Testis (tissue), 3 donors: ENCODE measurements around the gene CEP250. TPM values are rescaled to one million over a fixed set of nuclear protein-coding genes. Genes with fewer than 3 reads are reported as not detected.
"Not testable (repeated sequence)": the region's sequence is repeated elsewhere in the genome, so short reads cannot be mapped to it uniquely, and the experiment has no call there.

Experiments used
- DNase-seq: peaks from one replicate; pipeline ENCODE4 v3.0.0-alpha.2; 2019
- H3K27ac ChIP-seq, 2 donors: fragments of 200-600 bp; sonication (generic); one replicate each; pipeline ENCODE4 v1.5.1; 2019
- H3K27me3 ChIP-seq: fragments of 200-600 bp; sonication (generic); one replicate; pipeline ENCODE4 v1.5.1; 2019
- H3K36me3 ChIP-seq: fragments of 200-600 bp; sonication (generic); one replicate; pipeline ENCODE4 v1.5.1; 2017; ENCODE audit warnings: low read depth; ENCODE audit errors: missing control alignments
- H3K4me1 ChIP-seq: fragments of 200-600 bp; sonication (generic); one replicate; pipeline ENCODE4 v1.5.1; 2019
- H3K4me3 ChIP-seq, 2 donors: fragments of 200-600 bp; sonication (generic); one replicate each; pipeline ENCODE4 v1.5.1; 2017 to 2019
- H3K9me3 ChIP-seq: fragments of 200-600 bp; sonication (generic); one replicate; pipeline ENCODE4 v1.5.1; 2017
- CTCF ChIP-seq, 3 experiments: fragments of 450-650 bp in 2 of 3; fragments of 200-600 bp in 1 of 3; sonication (generic) in 1 of 3; IDR thresholded peaks; one replicate each; pipeline ENCODE4 v1.5.1; 2016 to 2019; ENCODE audit warnings: antibody characterized with exemption in 3 of 3, mild to moderate bottlenecking in 2 of 3, moderate library complexity in 1 of 3
- POLR2A ChIP-seq: fragments of 450-650 bp; IDR thresholded peaks from one replicate; pipeline ENCODE4 v1.6.1; 2017; ENCODE audit warnings: antibody characterized with exemption, mild to moderate bottlenecking, moderate library complexity
- WGBS, 2 donors: methylation state at CpG; one replicate each; pipeline ENCODE4 v1.1.5; 2018; 5-methylcytosine and 5-hydroxymethylcytosine counted together
- intact Hi-C: fragments of 100-400 bp; cut with DNase I; formaldehyde crosslinking; loops from one replicate; pipeline ENCODE4 v1.15.1; 2023; ENCODE audit warnings: low total_unique reads
- polyA plus RNA-seq: library from polyadenylated mRNA; stranded (reverse); fragments of 350-450 nt; fragmentation: Illumina TruSeq; extraction: RNeasy Lipid Tissue Mini Kit (QIAGEN cat#74804); gene quantifications from one replicate; pipeline ENCODE4 v1.2.3, GENCODE V29; 2014; ENCODE audit warnings: low read depth, low replicate concordance; ENCODE audit not compliant: insufficient read depth
- total RNA-seq, 2 donors: library from RNA; depleted of rRNA; stranded (reverse); fragments of >200 nt; gene quantifications; one replicate each; pipeline ENCODE4 v1.2.3, GENCODE V29; 2016

Gene CEP250
- total and polyA plus RNA-seq, 3 donors from 2014 or later: 41.2 to 68.6 (median 54.5) TPM

GRCh38 chr20:35552914-35553313, 97.5 kb downstream of the CEP250 start:
- WGBS, 2 donors: 80 to 89% methylated on average over 3 of the region's 3 CpGs
- Histone ChIP-seq H3K9me3 (no peaks in the 10 kb centered on the region), H3K4me3 (no peak overlapping the region), H3K36me3 (no peaks in the 10 kb centered on the region), H3K27me3 (no peaks in the 10 kb centered on the region), H3K27ac (peak overlapping the region in 1 of 2 donors; percentile 71), H3K4me1 (peaks cover 13% of the 10 kb centered on the region)
- TF ChIP-seq CTCF (IDR thresholded peaks at IDR 0.05): no peak
- TF ChIP-seq POLR2A: no peak
- DNase-seq: no peak
- intact Hi-C loops: no loop called here

- peaks cover 13% of the 10 kb centered on the region for H3K4me1 ChIP-seq
- H3K27me3 ChIP-seq, intact Hi-C loops, DNase-seq, H3K9me3 ChIP-seq, H3K4me3 ChIP-seq, H3K27ac ChIP-seq, H3K36me3 ChIP-seq: not testable (repeated sequence)
- 84 to 88% methylated on average over 3 to 4 of the region's 4 CpGs for WGBS, 2 donors
Measured at GRCh38 chr20:35555461-35555860, 100.1 kb downstream of the CEP250 start.

GRCh38 chr20:35555951-35556645, 100.7 kb downstream of the CEP250 start:
- TF ChIP-seq POLR2A: no peak
- no peak for TF ChIP-seq CTCF (IDR thresholded peaks at IDR 0.05)
- DNase-seq: no peak
- Histone ChIP-seq H3K9me3 (no peaks in the 10 kb centered on the region), H3K4me1 (peaks cover 13% of the 10 kb centered on the region), H3K27me3 (no peaks in the 10 kb centered on the region), H3K36me3 (no peaks in the 10 kb centered on the region), H3K4me3 (no peak overlapping the region), H3K27ac (no peak overlapping the region)
- intact Hi-C loops: no loop called here
- WGBS, 2 donors: 93 to 95% methylated on average over 14 to 18 of the region's 21 CpGs

GRCh38 chr20:35556871-35557270, 101.5 kb downstream of the CEP250 start:
- intact Hi-C loops: no loop called here
- H3K27ac ChIP-seq: no peak overlapping the region
- DNase-seq: no peak
- no peaks in the 10 kb centered on the region for H3K27me3 ChIP-seq
- no peaks in the 10 kb centered on the region for H3K36me3 ChIP-seq
- peaks cover 13% of the 10 kb centered on the region for H3K4me1 ChIP-seq
- TF ChIP-seq CTCF (IDR thresholded peaks at IDR 0.05) (no peak), POLR2A (no peak)
- H3K9me3 ChIP-seq: no peaks in the 10 kb centered on the region
- no peak overlapping the region for H3K4me3 ChIP-seq
- WGBS, 2 donors: 93 to 97% methylated on average over 5 to 8 of the region's 8 CpGs

GRCh38 chr20:35558451-35558850, 103.1 kb downstream of the CEP250 start:
- Histone ChIP-seq H3K9me3 (no peaks in the 10 kb centered on the region), H3K36me3 (no peaks in the 10 kb centered on the region), H3K27me3 (no peaks in the 10 kb centered on the region), H3K27ac (no peak overlapping the region), H3K4me1 (peaks cover 9% of the 10 kb centered on the region), H3K4me3 (no peak overlapping the region)
- TF ChIP-seq POLR2A (no peak), CTCF (IDR thresholded peaks at IDR 0.05) (no peak)
- no peak for DNase-seq
- 89 to 93% methylated on average over 4 of the region's 4 CpGs for WGBS, 2 donors
- intact Hi-C loops: no loop called here
